GM19351 (cell line): ENCODE data around the gene CCDC85C.

Experiments
- ATAC-seq: cut with Tn5 transposase; IDR thresholded peaks from one replicate; pipeline ENCODE4 v1.9.1; 2021; ENCODE audit warnings: mild to moderate bottlenecking, moderate library complexity; ENCODE audit not compliant: unreplicated experiment

Gene CCDC85C

GRCh38 chr14:99524804-99525698, 79.0 kb downstream of the CCDC85C start:
- no peak for ATAC-seq

GRCh38 chr14:99524091-99524661, 79.8 kb downstream of the CCDC85C start:
- no peak for ATAC-seq

GRCh38 chr14:99523704-99524055, 80.3 kb downstream of the CCDC85C start:
- no peak for ATAC-seq

DNA sequence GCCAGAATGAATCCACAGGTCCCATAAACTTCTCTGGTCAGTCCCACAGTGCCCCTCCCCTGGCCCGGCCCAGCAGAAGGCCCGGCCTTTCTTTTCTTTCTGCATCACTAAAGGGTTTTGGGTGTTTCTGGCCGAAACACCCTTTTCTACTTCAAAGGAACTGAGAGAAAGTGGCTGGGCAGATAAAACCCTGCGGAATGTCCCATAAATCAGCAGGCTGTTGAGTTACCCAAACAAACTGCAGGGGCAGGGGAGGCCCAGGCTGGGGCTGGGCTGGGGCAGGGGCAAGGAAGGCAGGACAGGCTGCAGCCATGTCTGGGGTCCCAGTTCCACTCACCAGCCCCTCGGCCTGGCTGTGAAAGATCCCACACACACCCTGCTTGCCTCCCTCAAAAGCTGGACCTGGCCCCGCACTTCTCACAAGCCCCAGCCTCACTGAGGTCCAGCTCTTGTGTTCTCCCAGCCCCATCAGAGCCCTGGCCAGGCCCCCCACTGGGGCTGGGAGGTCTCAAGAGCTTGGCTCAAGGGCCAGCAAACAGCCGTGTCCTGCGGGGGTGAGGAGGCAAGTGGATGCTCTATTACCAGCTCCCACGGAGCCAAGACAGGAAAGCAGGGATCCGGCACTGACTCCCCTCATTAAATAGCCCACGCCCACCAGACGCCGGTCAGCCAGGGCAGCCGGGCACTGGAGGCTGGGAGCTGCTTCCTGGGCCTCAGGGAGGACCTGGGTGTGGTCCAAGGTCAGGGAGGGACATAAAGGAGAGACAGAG, 80.9 kb downstream of the CCDC85C start:
- ATAC-seq = no peak

GRCh38 chr14:99522457-99522891, 81.5 kb downstream of the CCDC85C start:
- no peak for ATAC-seq

- ATAC-seq = no peak
Observed at GRCh38 chr14:99522025-99522401, 82.0 kb downstream of the CCDC85C start.

DNA sequence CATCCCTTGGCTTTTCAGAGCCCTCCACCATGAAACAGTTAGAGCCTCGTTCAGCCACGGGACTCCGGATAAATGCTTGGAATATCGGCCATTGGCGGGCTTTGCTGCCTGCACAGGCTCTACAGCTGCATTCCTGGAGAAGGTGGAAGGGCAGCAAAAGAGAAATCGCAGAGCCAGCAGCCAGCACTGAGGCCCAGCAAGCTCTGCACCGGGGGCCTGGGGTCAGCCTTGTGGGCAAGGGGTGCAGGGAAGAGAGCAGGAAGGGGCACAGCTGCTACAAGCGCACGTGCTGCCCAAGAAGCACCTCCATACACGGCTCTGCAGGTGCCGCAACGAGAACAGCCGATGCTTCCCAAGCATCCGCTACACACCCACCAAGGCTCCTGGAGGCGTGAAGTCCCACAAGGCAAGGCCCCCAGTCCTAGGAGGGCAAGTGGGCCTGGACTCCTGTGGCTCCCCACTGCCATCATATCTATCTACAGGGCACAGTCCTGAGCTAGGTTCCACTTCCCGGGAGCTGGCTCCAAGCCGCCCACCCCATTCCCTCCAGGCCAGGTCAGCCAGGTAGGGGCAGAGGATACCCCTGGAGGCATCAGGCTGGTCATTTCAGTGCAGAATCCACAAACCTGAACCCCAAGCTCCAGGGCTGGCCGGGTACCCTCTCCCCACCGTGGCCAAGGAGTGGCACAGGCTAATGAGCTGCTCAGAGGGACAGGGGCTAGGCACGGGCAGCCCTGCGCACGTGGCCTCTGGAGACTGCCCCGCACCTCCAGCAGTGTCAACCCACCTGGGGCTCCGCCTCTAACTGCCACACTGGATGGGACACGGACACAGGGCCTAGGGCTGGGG, 82.6 kb downstream of the CCDC85C start:
- ATAC-seq = no peak

DNA sequence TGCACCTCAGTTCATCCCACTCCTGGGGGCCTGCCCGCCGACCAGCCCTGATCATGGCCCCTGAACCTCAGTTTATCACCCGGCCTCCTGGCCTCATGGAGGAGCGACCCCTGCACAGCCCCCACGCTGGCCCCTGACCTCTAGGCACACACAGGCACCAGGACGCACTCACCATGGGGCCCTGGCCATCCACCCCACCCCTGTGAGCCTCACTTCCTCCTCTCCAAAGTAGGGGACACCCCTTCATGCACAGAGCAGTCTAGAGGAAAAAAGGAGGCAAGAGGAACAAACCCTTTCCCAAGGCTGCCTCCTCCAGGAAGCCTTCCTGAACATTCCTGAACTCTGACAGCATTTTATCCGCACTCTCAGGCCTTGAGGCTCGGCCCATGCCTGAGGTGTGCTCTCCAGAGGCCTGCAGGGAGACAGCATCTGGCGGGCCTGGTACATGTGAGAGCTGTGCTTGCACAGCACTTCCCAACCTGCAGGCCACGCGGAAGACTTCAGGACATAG, 83.4 kb downstream of the CCDC85C start:
- ATAC-seq = no peak

DNA sequence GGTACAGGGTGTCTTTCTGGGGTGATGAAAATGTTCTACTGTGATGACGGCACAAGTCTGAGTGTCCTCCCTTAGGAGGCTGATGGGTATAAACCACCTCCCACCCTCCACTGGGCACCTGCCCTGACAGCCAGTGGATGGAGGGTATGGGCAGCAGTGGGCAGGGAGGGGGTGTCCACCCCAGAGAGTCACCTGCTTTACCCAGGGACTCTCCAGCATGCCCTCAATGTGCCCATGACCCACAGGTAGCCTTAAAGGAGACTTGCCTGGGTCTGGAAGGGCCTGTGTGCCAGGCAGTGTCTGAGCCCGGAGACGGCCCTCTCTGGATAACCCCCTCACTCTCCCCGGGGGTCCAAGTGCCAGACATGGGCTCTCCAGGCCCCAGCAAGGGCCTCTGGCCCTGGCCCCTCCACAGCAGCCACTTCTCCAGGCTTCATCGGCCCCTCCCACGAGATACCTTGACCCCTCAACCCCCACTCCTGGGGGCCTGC, 84.0 kb downstream of the CCDC85C start:
- no peak for ATAC-seq

DNA sequence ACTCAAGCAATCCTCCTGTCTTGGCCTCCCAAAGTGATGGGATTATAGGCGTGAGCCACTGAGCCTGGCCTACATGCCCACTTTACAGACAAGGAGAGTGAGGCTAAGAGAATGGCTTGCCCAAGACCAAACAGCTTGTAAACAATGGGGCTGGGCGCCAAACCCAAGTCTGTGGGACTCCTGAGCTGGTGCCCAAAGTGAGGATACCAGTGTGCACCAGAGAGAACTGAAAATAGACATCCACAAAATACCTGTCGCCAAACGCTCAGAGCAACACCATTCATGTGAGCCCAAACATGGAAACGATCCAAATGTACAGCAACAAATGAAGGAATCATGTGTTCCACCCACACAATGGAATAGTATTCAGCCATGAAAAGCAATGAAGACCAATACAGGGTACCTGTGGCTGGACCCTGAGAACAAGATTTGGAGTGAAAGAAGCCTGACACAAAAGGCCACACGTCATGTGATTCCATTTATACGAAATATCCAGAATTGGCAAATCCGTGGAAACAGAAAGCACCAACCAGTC, 84.6 kb downstream of the CCDC85C start:
- ATAC-seq = no peak

GRCh38 chr14:99518441-99519346, 85.3 kb downstream of the CCDC85C start:
- ATAC-seq = peak; percentile 78

DNA sequence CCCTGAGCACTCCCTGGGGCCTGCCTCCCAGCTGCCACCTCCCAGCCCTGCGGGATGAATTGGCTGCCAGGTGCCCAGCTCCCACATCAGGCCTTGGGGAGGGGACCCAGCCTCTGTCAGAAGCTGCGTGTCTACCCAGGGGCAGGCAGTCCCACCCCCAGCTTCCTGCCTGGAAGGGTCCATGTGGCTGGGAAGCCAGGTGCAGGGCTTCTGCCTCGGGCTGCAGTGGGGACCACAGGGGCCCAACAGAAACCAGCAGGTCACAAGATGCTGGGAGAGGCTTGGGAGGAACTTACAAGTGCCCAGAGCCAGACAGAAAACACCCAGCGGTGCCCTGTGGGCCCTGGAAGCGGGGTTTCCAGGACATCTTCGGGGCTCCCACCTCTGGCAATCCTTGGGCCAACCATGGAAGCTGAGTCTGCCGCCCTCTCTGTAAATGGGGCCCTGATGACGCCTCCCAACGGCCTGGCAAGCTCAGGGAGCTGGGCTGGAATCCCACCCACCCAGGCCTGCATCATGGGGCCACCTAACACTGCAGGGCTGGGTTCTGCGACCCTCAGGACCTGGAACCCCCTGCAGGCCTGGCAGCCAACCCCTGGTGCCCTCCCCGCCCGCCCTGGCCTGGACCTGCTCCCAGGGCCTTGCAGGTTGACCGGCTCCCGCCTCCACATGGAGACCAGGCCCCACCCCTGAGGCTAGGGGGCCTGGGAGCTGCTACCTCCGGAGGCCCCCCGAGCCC, 86.2 kb downstream of the CCDC85C start:
- peak; percentile 3 for ATAC-seq

DNA sequence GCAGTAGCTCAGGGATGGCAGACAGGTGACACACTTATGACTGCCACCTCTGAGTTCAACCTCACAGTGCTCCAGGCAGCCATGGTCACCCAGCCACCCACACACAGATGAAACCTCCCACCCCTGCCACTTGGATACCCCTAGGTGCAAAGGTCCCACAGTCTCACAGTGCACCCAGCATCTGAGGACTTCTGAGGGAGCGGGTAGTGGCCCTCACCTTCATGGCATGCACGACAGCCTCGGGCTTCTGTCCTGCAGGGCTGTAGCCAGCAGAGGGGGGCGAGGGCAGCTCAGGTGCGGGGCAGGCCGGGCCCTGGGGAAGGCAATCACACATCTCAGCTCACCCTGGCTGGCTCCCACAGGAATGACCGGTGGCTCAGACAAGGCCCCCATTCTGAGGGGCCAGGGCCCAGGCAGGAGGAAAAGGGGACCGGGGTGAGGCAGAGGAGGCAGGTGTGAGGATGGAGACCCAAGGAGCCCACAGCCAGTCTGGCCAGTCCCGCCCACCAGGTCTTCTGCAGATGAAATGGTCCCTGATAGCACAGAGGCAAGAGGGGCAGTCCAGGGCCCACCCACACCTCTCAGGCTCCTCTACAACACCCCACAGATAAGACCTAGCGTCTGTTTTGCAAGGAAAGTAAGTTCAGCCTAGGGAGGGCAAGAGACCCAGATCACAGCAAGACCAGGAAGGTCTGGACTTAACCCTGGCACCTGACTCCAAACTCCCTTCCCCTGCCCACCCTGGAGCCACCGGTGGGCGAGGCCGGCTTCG, 87.0 kb downstream of the CCDC85C start:
- ATAC-seq = no peak

DNA sequence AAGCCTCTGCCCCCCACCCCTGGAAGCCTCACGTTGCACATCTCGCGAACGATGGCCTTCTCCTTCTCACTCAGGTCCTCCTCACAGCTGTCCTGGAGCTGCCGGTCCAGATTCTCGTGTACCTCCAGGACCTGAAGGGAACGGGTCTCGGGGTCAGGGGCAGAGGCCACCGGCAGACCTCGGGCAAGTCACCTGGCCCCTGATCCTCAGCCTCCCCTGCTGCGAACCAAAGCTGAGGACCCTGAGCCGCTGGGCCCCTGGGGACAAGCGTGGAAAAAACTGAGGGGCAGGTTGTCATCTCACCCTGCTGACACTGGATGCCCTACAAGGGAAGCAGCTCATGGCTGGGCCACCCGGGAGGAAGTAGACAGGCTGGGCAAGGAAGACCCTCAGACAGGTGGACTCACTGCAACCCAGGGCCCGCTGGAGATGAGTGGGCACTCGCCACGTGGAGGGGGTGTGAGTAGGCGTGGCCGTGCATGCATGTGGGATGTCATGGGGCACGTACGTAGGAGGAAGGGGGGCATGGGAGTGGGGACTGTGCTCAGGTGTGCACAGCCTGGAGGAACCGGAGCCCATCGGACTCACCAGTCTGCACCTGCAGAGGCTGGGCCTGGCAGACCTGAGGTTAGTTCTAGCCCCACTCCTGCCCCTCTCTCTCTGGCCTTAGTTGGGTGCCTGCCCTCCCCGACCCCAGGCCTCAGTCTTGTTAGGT, 87.7 kb downstream of the CCDC85C start:
- ATAC-seq = no peak

DNA sequence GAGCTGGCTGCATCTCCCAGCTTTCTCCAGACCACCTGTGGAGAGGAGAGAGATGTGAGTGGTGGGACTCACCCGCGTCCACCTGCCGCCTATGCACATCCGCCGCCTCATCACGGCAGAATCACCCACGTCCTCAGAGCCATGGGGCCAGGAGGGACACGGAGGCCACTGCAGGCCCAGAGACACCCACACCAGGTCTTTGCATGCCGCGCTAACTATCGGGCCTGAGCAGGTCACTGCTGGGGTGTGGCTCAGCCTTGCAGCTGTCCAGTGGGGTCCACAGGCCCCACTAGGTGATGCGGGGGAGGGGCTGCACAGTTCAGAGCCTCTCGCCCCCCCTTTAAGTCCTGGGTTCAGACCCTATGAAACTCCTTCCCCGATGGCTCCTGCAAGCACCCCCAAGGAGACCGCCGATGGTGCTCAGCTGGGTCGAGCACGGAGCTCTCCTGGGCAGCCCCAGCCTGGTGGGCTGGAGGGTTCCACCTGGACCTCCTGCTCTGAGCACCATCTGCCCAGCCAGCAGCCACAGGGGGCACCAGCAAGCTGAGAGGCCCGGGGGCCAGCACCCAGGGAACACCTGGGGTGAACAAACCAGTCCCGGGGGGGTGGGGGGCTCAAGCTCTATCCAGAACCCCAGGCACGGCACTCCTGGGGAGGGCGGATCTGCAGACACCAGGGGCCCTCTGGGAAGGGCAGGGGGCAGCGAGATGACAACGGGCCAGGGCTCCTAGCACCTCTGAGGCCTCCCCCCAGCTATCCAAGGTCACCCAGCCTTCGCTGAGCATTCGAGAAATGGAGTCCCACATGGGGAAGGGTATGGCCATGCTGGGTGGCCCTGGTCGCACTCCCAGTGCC, 88.5 kb downstream of the CCDC85C start:
- ATAC-seq = no peak
